Ovary (tissue), 10 donors: ENCODE results near the gene DMRTC1. TPM values are rescaled to one million over a fixed set of nuclear protein-coding genes. Genes with fewer than 3 reads are reported as not detected.
"Not testable (repeated sequence)": the region's sequence is repeated elsewhere in the genome, so short reads cannot be mapped to it uniquely, and the experiment has no call there.

Source experiments
- DNase-seq, 5 donors: peaks; one replicate each; pipeline ENCODE4 v3.0.0-alpha.2; 2019 to 2020
- H3K27ac ChIP-seq, 2 donors: fragments of 200-600 bp; one replicate each; pipeline versions ENCODE4 v1.5.1 to v1.8.0; 2019 to 2022
- H3K27me3 ChIP-seq: fragments of 200-600 bp; one replicate; pipeline ENCODE4 v1.8.0; 2022
- H3K36me3 ChIP-seq: fragments of 200-600 bp; sonication (generic); one replicate; pipeline ENCODE4 v1.5.1; 2019
- H3K4me1 ChIP-seq: one replicate; pipeline ENCODE4 v1.8.1; 2013; ENCODE audit warnings: mild to moderate bottlenecking, moderate library complexity; ENCODE audit not compliant: insufficient read depth
- H3K4me3 ChIP-seq: fragments of 200-600 bp; sonication (generic); one replicate; pipeline ENCODE4 v1.5.1; 2017
- H3K9me3 ChIP-seq, 2 donors: fragments of 200-600 bp in 1 of 2; sonication (generic) in 1 of 2; one replicate each; pipeline versions ENCODE4 v1.5.1 to v1.8.1; 2013 to 2019; ENCODE audit warnings: mild to moderate bottlenecking in 1 of 2, moderate library complexity in 1 of 2
- WGBS, 3 donors: extraction: QIAGEN DNeasy Blood & Tissue Kit in 1 of 3; methylation state at CpG; one replicate each; pipeline versions ENCODE4 v1.1.5 to v1.1.7; 2013 to 2017; 5-methylcytosine and 5-hydroxymethylcytosine counted together
- intact Hi-C, 4 donors: fragments of 100-400 bp; cut with DNase I; formaldehyde crosslinking; loops; one replicate each; pipeline versions ENCODE4 v1.11.0 to v1.15.1; 2022 to 2023
- long read RNA-seq, 3 donors: library from polyadenylated mRNA in 2 of 3; unstranded in 2 of 3; transcript quantifications; one replicate each; pipeline ENCODE4 v2.0.0 and lab custom pipeline, GENCODE V29; 2021 to 2026
- polyA plus RNA-seq, 2 donors: library from polyadenylated mRNA; stranded (reverse); fragments of 200-250 nt in 1 of 2; fragments of 350-450 nt in 1 of 2; fragmentation: Illumina TruSeq in 1 of 2; extraction: RNeasy Lipid Tissue Mini Kit (QIAGEN cat#74804) in 1 of 2; gene quantifications; one replicate each; pipeline ENCODE4 v1.2.3, GENCODE V29; 2013 to 2014
- total RNA-seq, 7 donors: library from RNA; depleted of rRNA in 2 of 7; stranded (reverse); fragments of >200 nt in 2 of 7; fragmentation: NEBNext Ultra II Directional in 3 of 7; extraction: Animal tissue kit (Norgen Biotek cat#: 25700) in 3 of 7; gene quantifications; one replicate each; pipeline versions ENCODE4 v1.1.0 to v1.2.4, GENCODE V29; 2016 to 2023
- donor health status: DM: no; HTN: no; CAD: no; lungs with moderate emphysema.
- donor health status: DM: no; HTN: no; CAD: no.
- donor health status: Bipolar disorder and iron deficiency.
- donor health status: DM: yes; HTN: yes; CAD: no.
- donor health status: DM: no; HTN: no; CAD: no.
- donor health status: DM: yes; HTN: yes; CAD: no.

DMRTC1 gene, protein sequence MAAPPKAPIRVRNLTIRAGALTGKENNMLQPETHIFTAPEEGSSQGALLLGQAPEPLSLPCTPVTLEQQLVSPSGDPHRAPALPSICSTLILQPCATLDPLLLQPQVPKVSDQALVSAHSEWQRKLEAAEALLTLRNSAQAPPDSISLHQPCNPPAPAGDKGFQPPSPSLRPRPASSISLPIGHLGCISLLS
- total RNA-seq, result 1 to 10 TPM in 3 of 7 donors, under 1 TPM in 3, not detected in 1; 0.34 to 1.8 (median 0.95) TPM
- polyA plus RNA-seq, result 1 to 10 TPM in 1 of 2 donors, not detected in 1; 2.0 TPM
- long read RNA-seq, donor 1, partial matches to known transcripts, result 0 of 2 reads
- long read RNA-seq, donor 1, other reads (novel, unspliced or antisense), result 2 of 2 reads
- long read RNA-seq, donor 2, result 0 reads
- long read RNA-seq, donor 3, partial matches to known transcripts, result 0 of 4 reads
- long read RNA-seq, donor 3, other reads (novel, unspliced or antisense), result 1 of 4 reads

DNA sequence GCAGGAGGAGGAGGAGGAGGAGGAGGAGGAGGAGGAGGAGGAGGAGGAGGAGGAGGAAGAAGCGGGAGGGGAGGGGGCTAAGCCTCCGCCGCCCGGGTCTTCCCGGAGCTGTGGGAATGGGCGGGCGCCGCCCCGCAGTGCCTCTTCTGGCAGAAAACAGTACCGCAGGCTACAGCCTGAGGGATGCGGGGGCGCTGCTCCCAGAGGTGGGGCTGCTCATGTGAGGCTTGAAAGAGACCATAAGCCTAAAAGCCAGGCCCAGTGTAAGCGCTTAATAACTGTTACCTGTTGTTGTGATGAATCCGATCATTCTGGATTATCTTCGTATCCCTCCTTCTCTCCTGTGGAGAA lies at the start of gene DMRTC1:
TSS of gene DMRTC1 (minus strand) at position 19 of the 351 bp plus-strand sequence. CDS start 68,143 bp downstream, outside the sequence.
- H3K36me3 ChIP-seq, H3K9me3 ChIP-seq, DNase-seq, H3K27ac ChIP-seq, H3K27me3 ChIP-seq, H3K4me3 ChIP-seq, H3K4me1 ChIP-seq, intact Hi-C loops: not testable (repeated sequence)
- no CpG with 5 or more reads among the region's 15 CpGs for WGBS, 3 donors

DNA sequence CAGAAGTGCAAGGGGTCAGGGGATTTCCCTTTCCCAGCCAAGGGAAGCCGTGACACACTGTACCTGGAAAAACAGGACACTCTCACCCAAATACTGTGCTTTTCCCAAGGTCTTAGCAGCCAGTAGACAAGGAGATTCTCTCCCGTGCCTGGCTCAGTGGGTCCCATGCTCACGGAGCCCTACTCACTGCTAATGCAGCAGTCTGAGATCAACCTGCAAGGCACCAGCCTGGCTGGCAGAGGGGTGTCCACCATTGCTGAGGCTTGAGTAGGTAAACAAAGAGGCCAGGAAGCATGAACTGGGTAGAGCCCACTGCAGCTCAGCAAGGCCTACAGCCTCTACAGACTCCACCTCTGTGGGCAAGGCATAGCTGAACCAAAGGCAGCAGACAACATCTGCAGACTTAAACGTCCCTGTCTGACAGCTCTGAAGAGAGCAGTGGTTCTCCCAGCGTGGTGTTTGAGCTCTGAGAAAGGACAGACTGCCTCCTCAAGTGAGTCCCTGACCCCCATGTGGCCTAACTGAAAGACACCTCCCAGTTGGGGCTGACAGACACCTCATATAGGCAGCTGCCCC lies 37.3 kb upstream of the DMRTC1 start:
- DNase-seq, H3K36me3 ChIP-seq, H3K4me1 ChIP-seq, H3K27ac ChIP-seq, H3K9me3 ChIP-seq, H3K27me3 ChIP-seq, intact Hi-C loops, H3K4me3 ChIP-seq: not testable (repeated sequence)
- WGBS, 3 donors, result 54 to 59% (median 58%) methylated on average over 5 of the region's 5 CpGs

DNA sequence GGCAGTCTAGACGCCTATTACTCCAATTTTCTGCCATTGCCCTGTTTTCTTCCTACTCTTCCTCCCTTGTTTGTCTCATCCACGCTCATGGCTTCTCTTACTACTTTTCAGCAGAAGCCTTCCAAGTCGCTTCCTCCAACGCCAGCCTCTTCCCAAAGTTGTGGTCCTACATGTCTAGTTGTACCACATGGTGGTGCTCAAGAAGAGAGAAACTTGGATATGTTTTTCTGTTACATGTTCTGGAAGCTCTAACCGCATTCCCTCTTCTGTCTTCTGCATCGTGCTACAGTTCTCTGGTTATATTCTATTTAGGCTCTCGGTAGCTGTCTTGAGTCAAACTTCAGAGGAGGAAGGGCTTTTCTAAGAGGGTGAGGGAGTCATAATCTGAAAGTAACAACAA lies 31.2 kb upstream of the DMRTC1 start:
- H3K36me3 ChIP-seq, DNase-seq, H3K27ac ChIP-seq, H3K9me3 ChIP-seq, H3K4me1 ChIP-seq, H3K4me3 ChIP-seq, intact Hi-C loops, H3K27me3 ChIP-seq: not testable (repeated sequence)
- no CpG with 5 or more reads among the region's 7 CpGs for WGBS, 3 donors

DNA sequence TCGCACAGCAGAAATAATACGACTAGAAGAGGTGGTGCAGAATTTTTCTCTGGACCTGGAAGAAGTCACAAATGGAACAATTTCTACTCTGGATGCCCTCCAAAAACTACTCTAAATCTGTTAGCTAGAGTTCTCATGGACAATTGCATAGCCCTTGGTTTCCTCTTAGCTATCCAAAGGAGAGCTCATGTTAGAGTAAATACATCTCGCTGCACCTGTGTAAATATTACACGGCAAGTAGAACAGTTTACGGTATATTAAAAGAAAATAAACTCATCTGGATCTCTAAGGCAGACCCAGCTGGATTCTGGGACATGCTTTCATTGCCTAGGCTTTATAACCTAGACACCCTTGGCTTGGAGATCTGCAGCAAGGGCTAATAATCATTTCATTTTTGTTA lies 28.2 kb upstream of the DMRTC1 start:
- H3K9me3 ChIP-seq, H3K4me1 ChIP-seq, intact Hi-C loops, H3K4me3 ChIP-seq, DNase-seq, H3K27ac ChIP-seq, H3K36me3 ChIP-seq, H3K27me3 ChIP-seq: not testable (repeated sequence)
- WGBS, 3 donors, result no CpG with 5 or more reads among the region's 5 CpGs

DNA sequence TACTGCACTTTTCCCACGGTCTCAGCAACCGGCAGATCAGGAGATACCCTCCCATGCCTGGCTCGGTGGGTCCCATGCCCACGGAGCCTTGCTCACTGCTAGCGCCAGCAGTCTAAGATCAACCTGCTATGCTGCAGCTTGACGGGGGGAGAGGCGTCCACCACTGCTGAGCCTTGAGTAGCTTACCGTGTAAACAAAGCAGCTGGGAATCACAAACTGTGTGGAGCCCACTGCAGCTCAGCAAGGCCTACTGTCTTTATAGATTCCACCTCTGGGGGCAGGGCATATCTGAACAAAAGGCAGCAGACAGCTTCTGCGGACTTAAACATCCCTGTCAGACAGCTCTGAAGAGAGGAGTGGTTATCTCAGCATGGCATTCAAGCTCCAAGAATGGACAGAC lies 16.3 kb upstream of the DMRTC1 start:
- DNase-seq, intact Hi-C loops, H3K4me1 ChIP-seq, H3K27me3 ChIP-seq, H3K4me3 ChIP-seq, H3K36me3 ChIP-seq, H3K27ac ChIP-seq, H3K9me3 ChIP-seq: not testable (repeated sequence)
- WGBS, 3 donors, result no CpG with 5 or more reads among the region's 9 CpGs

DNA sequence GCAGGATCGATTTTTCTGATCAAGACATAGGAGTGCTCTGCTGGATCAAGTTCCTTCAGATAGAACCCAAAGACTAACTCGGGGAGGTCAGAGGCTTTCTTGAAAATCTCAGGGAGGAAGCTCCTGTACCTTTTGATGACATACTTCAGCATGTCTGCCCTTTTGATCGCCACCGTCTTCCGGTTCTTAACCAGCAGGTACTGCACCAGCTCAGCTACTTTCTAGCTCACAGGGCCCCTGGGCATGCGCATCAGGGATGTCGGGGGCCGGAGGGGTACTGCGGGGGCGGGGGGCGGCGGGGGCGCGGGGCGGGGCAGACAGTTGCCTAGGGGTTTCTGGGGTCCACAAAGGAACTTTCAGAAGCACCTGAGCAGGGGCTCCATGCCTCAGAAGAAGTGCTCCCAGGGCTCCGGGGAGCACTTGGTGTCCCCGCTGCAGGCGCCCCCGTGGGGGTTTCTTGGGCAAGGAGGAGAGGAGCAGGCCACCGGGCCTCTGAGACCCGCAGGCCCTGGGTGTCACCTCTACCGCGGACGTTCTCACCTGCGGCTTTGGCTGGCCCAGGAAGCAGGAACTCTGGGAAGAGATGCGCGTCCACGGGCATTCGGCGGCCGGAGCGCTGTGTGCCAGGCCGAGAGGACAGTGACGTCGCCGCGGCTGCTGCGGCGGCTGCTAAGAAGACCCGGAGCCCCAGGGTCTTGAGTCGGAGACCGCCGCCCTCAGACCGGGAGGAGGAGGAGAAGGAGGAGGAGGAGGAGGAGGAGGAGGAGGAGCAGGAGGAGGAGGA lies 410 bp downstream of the DMRTC1 start:
- H3K27ac ChIP-seq, intact Hi-C loops, H3K9me3 ChIP-seq, H3K4me1 ChIP-seq, H3K36me3 ChIP-seq, DNase-seq, H3K4me3 ChIP-seq, H3K27me3 ChIP-seq: not testable (repeated sequence)
- WGBS, 3 donors, result no CpG with 5 or more reads among the region's 44 CpGs

DNA sequence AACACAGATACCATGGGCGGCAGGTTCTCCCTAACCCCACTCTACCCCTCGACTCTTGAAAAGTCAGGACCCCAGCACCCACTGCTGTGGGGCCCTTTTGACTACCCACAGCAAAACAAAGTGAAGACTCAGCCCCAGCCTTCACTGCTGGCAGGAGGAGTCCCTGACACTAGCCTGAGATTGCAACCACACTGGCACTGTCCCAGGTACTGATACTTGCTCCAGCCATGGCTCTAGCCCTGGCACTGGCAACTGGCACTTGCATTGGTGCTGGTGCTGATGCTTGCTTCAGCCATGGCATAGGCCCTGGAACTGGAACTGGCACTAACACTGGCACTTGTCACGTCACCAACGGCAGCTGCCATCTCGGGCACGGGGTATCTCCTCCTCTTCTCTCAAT lies 1.4 kb downstream of the DMRTC1 start:
- intact Hi-C loops, H3K4me1 ChIP-seq, DNase-seq, H3K36me3 ChIP-seq, H3K27me3 ChIP-seq, H3K27ac ChIP-seq, H3K4me3 ChIP-seq, H3K9me3 ChIP-seq: not testable (repeated sequence)
- no CpG with 5 or more reads among the region's 6 CpGs for WGBS, 3 donors

DNA sequence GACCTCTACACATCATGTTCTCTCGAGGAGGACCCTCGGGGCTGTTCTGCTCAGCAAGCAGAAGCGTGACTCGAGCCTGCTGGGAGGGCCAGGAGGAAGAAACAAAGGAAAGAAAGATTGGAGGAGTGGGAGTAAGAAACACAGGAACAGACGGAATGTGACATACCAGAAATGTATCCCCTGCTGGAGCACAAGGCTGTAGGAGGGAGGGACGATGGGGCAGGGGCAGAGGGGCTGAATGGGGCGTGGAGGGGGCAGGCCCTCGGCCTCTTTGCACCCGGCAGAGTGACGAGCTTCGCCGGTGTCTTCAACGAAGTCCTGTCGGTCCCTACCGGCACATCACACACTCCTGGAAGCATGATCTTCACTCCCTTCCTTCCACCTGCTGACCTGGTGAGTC lies 5.7 kb downstream of the DMRTC1 start, which contains the start of gene FAM236A:
TSS of gene FAM236A (plus strand) at position 301 of the 400 bp plus-strand sequence. CDS start at position 358, 57 bp downstream.
- intact Hi-C loops, H3K27me3 ChIP-seq, H3K4me3 ChIP-seq, DNase-seq, H3K36me3 ChIP-seq, H3K4me1 ChIP-seq, H3K9me3 ChIP-seq, H3K27ac ChIP-seq: not testable (repeated sequence)
- WGBS, 3 donors, result no CpG with 5 or more reads among the region's 15 CpGs

DNA sequence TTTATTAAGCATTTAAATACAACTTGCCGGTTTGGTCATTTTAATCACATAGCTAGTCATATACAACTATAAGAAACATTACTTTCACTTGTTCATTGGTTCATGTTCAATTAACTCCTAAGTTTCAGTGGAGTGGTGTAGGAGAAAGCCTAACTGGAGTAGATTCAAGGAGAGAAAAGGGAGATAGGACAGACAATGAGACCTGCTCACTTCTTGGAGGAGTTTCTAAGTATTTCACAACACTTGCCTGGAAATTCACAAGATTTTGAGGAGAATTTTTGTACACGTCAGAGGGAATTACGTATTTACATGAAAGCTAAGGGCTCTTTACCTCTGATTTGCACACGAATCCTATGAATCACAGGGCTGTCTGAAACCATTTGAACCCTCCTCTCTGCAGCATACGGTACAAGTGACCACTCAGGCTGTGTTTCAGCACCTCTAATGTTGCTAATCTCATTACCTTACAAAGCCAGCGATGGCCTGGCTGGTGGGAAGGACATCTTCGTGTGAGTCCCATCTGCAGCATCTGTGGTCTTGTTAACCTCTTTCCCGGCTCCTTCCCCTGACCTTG lies 6.7 kb downstream of the DMRTC1 start:
- H3K4me3 ChIP-seq, H3K27ac ChIP-seq, H3K4me1 ChIP-seq, H3K9me3 ChIP-seq, DNase-seq, H3K27me3 ChIP-seq, intact Hi-C loops, H3K36me3 ChIP-seq: not testable (repeated sequence)
- no CpG with 5 or more reads among the region's 8 CpGs for WGBS, 3 donors

DNA sequence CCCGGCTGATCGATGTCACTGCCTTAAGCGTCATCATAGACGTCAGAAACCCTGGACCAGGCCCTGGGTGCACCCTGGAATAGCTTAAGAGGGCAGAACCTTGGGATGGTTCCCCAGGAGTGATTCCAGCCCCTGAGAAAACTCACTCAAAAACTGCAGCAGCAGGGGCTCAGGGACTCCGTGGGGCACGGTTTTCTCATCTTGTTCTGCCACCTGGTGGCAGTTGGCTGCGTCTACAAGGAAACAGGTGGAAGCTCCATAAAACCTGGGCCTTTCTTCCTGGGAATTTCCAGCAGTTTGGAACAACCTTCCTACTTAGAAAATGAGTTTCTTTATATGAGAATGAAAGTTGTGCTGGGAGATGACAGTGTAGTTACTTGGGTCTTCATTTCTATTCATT lies 7.2 kb downstream of the DMRTC1 start:
- H3K4me1 ChIP-seq, intact Hi-C loops, DNase-seq, H3K4me3 ChIP-seq, H3K9me3 ChIP-seq, H3K27ac ChIP-seq, H3K36me3 ChIP-seq, H3K27me3 ChIP-seq: not testable (repeated sequence)
- no CpG with 5 or more reads among the region's 7 CpGs for WGBS, 3 donors

DNA sequence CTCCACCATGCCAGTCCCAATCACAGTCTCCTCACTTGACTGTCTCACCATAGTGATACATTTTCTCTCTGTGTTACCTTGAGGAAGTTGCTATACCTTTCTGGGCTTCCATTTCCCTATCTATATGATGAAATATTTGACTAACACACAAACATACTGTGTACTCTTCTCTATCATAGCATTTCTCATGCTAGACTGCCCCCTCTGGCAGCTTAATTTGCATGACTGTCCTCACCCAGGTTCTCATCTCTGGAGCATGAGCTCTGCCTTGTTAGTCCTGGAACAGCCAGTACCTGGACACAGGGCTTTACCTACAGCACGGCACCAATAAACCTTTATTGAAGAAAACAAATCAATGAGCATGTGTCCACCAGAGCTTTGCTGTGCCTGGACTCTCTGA lies 11.4 kb downstream of the DMRTC1 start:
- H3K4me3 ChIP-seq, H3K4me1 ChIP-seq, H3K27me3 ChIP-seq, H3K36me3 ChIP-seq, H3K9me3 ChIP-seq, H3K27ac ChIP-seq, DNase-seq, intact Hi-C loops: not testable (repeated sequence)
- no CpG with 5 or more reads among the region's 1 CpG for WGBS, 3 donors
